Measurements from ENCODE around the gene NEURL1.
"Not testable (repeated sequence)": the region's sequence is repeated elsewhere in the genome, so short reads cannot be mapped to it uniquely, and the experiment has no call there.

NEURL1 gene

DNA sequence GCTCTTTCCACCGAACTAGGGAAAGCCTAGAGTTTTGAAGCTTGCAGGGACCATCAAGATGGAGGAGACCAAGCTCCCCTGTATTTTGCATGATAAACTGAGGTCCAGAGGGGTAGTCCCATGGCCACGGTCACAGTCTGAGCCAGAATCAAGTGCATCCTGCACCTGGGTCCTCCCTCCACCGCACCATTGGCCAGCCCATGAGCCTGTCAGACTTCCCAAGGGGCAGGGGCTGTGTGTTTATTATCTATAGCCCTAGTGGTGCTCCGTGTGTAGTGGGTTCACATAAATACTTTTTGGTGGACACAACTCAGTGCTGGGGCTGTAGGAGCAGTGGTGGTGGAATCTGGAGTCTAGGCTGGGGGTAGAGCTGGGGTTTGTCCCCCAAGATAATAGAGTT lies 18.1 kb upstream of the NEURL1 start:
- Mint-ChIP-seq H3K4me1 (ENCODE audit: low read depth) (peaks cover 22% of the 10 kb centered on the region), H3K9me3 (ENCODE audit: low read depth) (no peaks in the 10 kb centered on the region), H3K4me3 (no peak overlapping the region), H3K27ac (no peak overlapping the region), H3K36me3 (no peaks in the 10 kb centered on the region), H3K27me3 (no peaks in the 10 kb centered on the region)

GRCh38 chr10:103476046-103476768 lies 17.3 kb upstream of the NEURL1 start:
- no peaks in the 10 kb centered on the region for H3K36me3 Mint-ChIP-seq
- H3K4me1 Mint-ChIP-seq (ENCODE audit: low read depth) = peaks cover 14% of the 10 kb centered on the region
- no peaks in the 10 kb centered on the region for H3K27me3 Mint-ChIP-seq
- H3K9me3 Mint-ChIP-seq (ENCODE audit: low read depth) = no peaks in the 10 kb centered on the region
- no peak overlapping the region for H3K4me3 Mint-ChIP-seq
- no peak overlapping the region for H3K27ac Mint-ChIP-seq

DNA sequence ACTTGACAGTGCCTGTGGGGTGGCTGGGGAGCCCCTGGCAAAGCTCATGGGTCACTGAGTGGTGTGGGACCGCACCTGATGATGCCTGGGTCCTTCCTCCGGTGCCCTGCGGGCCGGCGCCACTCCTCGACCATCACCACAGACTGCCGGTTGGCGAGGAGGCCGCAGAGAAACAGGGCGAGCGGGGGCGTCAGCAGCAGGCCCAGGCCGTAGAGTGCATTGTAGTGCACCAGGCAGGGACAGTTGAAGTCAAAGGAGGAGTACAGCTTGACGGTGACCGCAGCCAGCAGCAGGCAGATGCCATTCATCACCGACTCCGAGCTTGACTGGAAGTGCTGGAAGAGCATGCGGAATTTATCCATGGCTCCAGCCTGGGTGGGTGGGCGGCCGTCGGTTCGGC lies 14.8 kb upstream of the NEURL1 start:
- no peak overlapping the region for H3K27ac Mint-ChIP-seq
- H3K9me3 Mint-ChIP-seq (ENCODE audit: low read depth) = no peaks in the 10 kb centered on the region
- peaks cover 2% of the 10 kb centered on the region for H3K4me1 Mint-ChIP-seq (ENCODE audit: low read depth)
- H3K36me3 Mint-ChIP-seq = no peaks in the 10 kb centered on the region
- no peaks in the 10 kb centered on the region for H3K27me3 Mint-ChIP-seq
- H3K4me3 Mint-ChIP-seq = no peak overlapping the region

GRCh38 chr10:103479135-103479534 lies 14.4 kb upstream of the NEURL1 start, which contains the start of gene CALHM3:
TSS of gene CALHM3 (minus strand) at chr10:103479240. CDS start at chr10:103479032, 208 bp downstream.
- H3K36me3 Mint-ChIP-seq = no peaks in the 10 kb centered on the region
- H3K4me3 Mint-ChIP-seq = no peak within 1 kb of the TSS
- no peaks in the 10 kb centered on the region for H3K27me3 Mint-ChIP-seq
- peaks cover 2% of the 10 kb centered on the region for H3K4me1 Mint-ChIP-seq (ENCODE audit: low read depth)
- H3K9me3 Mint-ChIP-seq (ENCODE audit: low read depth) = no peaks in the 10 kb centered on the region
- H3K27ac Mint-ChIP-seq = no peak within 1 kb of the TSS

DNA sequence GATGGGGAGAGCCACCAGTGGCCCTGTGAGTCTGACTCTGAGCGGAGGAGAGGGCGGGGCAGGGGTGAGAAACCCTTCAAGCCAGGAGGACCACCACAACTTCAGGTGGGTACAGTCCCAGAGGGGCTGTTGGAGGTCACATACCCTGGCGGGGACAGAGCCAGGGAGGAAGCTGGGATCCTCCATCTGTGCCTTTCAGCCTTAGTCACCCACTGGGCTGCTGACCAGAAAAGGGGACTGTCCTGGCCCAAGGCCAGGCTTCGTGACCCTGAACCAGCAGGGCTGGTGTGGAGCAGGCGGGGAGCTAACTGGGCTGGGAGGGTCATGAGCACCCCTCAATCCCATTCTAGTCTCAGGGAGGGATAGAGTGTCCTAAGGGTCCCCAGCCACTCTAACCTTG lies 13.0 kb upstream of the NEURL1 start:
- Mint-ChIP-seq H3K4me3 (no peak overlapping the region), H3K4me1 (ENCODE audit: low read depth) (peaks cover 2% of the 10 kb centered on the region), H3K9me3 (ENCODE audit: low read depth) (no peaks in the 10 kb centered on the region), H3K27me3 (no peaks in the 10 kb centered on the region), H3K27ac (no peak overlapping the region), H3K36me3 (no peaks in the 10 kb centered on the region)

- Mint-ChIP-seq H3K4me3 (no peak overlapping the region), H3K4me1 (ENCODE audit: low read depth) (peaks cover 4% of the 10 kb centered on the region), H3K36me3 (no peaks in the 10 kb centered on the region), H3K9me3 (ENCODE audit: low read depth) (no peaks in the 10 kb centered on the region), H3K27me3 (peaks cover 1% of the 10 kb centered on the region), H3K27ac (no peak overlapping the region)
Measured at GRCh38 chr10:103481974-103482531, 11.5 kb upstream of the NEURL1 start.

- not testable (repeated sequence) for H3K36me3 Mint-ChIP-seq, H3K27ac Mint-ChIP-seq, H3K4me3 Mint-ChIP-seq
Measured at GRCh38 chr10:103486635-103487409, 6.7 kb upstream of the NEURL1 start.

DNA sequence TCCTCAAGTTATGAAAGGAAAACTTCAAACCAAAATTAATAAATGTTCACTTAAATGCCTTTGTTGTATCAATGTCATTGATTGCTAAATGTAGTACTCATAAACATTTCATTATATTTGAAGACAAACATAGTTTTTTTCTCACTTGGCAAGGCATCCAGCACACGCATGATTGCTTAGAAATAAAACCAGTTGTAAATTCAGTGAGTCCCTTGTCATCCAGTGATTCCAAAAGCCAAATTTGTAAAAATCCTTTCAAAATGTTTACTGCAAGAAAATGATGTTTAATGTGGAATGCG lies 6.1 kb upstream of the NEURL1 start:
- H3K27ac Mint-ChIP-seq = no peak overlapping the region
- peaks cover 22% of the 10 kb centered on the region for H3K4me1 Mint-ChIP-seq (ENCODE audit: low read depth)
- no peak overlapping the region for H3K4me3 Mint-ChIP-seq
- peaks cover 1% of the 10 kb centered on the region for H3K27me3 Mint-ChIP-seq
- H3K9me3 Mint-ChIP-seq (ENCODE audit: low read depth) = no peaks in the 10 kb centered on the region
- H3K36me3 Mint-ChIP-seq = no peaks in the 10 kb centered on the region

More at GRCh38 chr10:103486635-103487409, 6.7 kb upstream of the NEURL1 start:
- H3K4me1 Mint-ChIP-seq (ENCODE audit: low read depth) = peaks cover 19% of the 10 kb centered on the region
- not testable (repeated sequence) for H3K9me3 Mint-ChIP-seq (ENCODE audit: low read depth); H3K27me3 Mint-ChIP-seq

DNA sequence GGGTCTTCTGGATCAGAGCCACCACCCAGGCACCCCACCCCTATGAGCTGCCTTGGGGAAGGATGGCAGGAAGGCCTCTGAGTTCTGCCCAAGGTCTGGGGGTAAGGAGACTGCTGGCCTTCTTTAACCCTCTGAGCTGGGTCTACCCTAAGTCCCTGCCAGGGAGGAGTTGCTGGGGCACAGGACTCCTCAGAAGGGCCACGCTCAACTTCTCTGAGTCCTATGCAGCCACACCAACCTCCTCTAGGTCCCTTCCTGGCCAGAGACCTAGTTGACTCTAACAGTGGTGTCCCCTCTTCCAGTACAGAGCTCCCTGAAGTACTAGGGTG lies 2.6 kb upstream of the NEURL1 start:
- H3K4me1 Mint-ChIP-seq (ENCODE audit: low read depth) = peaks cover 32% of the 10 kb centered on the region
- H3K4me3 Mint-ChIP-seq = no peak overlapping the region
- H3K27ac Mint-ChIP-seq = no peak overlapping the region

DNA sequence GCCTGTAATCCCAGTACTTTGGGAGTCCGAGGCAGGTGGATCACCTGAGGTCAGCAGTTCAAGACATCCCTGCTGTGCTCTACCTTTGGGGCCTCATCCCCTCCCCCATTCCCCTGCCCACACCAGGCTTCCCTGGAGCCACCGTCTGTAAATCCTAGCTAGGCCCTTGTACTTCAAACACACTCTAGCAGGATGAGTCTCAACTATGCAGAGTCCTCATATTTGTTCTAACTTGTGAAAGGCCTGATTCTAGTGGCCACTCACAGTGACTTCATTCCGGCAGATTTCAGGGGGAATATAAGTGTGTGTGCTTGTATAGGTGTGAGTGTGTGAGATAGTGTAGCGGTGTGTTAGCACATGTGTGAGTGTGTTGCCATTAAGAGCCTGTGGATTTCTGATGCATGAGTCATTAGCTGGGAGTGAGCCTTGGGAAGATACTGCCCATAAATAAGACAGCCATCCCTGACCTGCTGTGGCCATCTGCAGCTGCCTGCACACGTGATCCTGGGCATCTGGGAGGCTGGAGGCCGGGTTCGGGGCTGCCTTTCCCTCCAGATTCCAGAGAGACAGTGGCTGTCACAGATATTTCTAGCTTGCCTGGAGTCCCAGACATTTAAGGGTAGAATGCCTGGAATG lies 1.7 kb upstream of the NEURL1 start:
- H3K4me1 Mint-ChIP-seq (ENCODE audit: low read depth) = peaks cover 32% of the 10 kb centered on the region
- no peaks in the 10 kb centered on the region for H3K36me3 Mint-ChIP-seq
- H3K4me3 Mint-ChIP-seq = peak overlapping the region; percentile 0
- H3K27me3 Mint-ChIP-seq = peaks cover 17% of the 10 kb centered on the region
- no peaks in the 10 kb centered on the region for H3K9me3 Mint-ChIP-seq (ENCODE audit: low read depth)
- H3K27ac Mint-ChIP-seq = no peak overlapping the region

More for the DNA sequence above, 2.6 kb upstream of the NEURL1 start:
- Mint-ChIP-seq H3K27me3 (peaks cover 15% of the 10 kb centered on the region), H3K9me3 (ENCODE audit: low read depth) (no peaks in the 10 kb centered on the region), H3K36me3 (no peaks in the 10 kb centered on the region)

- Mint-ChIP-seq H3K4me1 (ENCODE audit: low read depth) (peaks cover 32% of the 10 kb centered on the region), H3K27me3 (peaks cover 23% of the 10 kb centered on the region), H3K36me3 (no peaks in the 10 kb centered on the region), H3K27ac (no peak overlapping the region), H3K9me3 (ENCODE audit: low read depth) (no peaks in the 10 kb centered on the region), H3K4me3 (peak overlapping the region; percentile 82)
Measured at GRCh38 chr10:103492655-103493261, 747 bp upstream of the NEURL1 start.

DNA sequence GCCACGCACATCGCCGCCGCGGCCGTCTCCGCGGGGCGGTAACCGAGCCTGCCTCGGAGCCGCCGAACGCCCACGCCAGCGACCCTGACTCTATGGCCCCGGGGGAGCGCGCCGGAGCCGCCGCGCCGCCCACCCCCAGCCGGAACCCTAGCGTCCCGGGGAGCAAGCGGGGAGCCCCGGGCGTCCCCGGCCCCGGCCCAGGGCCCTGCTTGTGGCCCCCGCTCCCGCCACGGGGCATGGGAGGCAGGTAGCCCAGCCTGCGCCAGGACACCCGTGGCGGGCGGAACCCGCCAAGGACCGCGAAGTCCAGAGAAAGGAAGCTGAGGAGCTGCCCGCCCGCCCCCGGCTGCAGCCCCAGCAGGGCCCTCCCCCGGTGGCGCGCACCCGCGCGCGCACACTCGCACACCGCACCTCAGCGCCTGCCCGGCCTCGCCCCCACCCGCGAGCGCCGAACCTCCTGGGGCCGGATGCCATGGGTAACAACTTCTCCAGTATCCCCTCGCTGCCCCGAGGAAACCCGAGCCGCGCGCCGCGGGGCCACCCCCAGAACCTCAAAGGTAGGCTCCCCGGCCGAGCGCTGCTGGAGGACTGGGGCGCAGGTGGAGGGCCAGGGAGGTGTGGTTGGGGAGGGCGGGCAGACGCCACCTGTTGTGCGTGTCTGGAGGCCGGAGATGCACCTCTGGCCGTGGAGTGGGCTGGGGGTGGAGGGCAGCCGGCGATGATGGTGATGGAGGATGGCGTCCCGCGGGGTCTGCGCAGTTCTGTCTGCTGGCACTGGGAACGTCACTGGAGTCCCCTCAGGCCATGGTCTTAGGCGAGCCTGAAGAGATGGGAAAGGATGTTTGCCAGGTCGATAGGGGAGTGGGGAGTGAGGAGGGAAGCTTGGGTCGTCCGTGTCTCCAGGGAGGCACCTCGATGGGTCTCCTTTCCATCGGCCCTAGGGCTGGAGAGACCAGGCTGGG lies 692 bp downstream of the NEURL1 start:
- Mint-ChIP-seq H3K27me3 (peaks cover 28% of the 10 kb centered on the region), H3K4me1 (ENCODE audit: low read depth) (peaks cover 32% of the 10 kb centered on the region), H3K36me3 (no peaks in the 10 kb centered on the region)

GRCh38 chr10:103495321-103495720 lies 1.8 kb downstream of the NEURL1 start:
- H3K4me3 Mint-ChIP-seq = peak overlapping the region; percentile 54
- H3K9me3 Mint-ChIP-seq (ENCODE audit: low read depth) = no peaks in the 10 kb centered on the region
- no peaks in the 10 kb centered on the region for H3K36me3 Mint-ChIP-seq
- H3K4me1 Mint-ChIP-seq (ENCODE audit: low read depth) = peaks cover 31% of the 10 kb centered on the region
- H3K27ac Mint-ChIP-seq = no peak overlapping the region
- H3K27me3 Mint-ChIP-seq = peaks cover 28% of the 10 kb centered on the region

More for the DNA sequence above, 692 bp downstream of the NEURL1 start:
- Mint-ChIP-seq H3K9me3 (ENCODE audit: low read depth) (no peaks in the 10 kb centered on the region), H3K27ac (no peak overlapping the region), H3K4me3 (peak overlapping the region; percentile 78)
